HCT116 (cell line): ENCODE measurements around the gene CPSF4L. TPM values are rescaled to one million over a fixed set of nuclear protein-coding genes. Genes with fewer than 3 reads are reported as not detected.

Experiments used
- ATAC-seq: fragments of 200-7000 bp; cut with Tn5 transposase; 2 replicates; pipeline ENCODE4 v1.9.1; 2020; ENCODE audit warnings: mild to moderate bottlenecking, moderate library complexity
- BruUV-seq: library from RNA; stranded (reverse); fragments of 400-500 nt; replicated peaks from 2 replicates; lab custom pipeline; 2021; lab: Mats Ljungman, UMichigan
- CTCF ChIA-PET: fragments of 300-600 bp; sonication (Branson Sonifier 250); formaldehyde crosslinking; loops from one replicate; lab custom pipeline; 2021; ENCODE audit warnings: antibody characterized with exemption; lab: Charles Lee
- POLR2A ChIA-PET: fragments of 300-600, 350-600 bp; sonication (Branson Sonifier 250); formaldehyde crosslinking; loops from one replicate; lab custom pipeline; 2021; ENCODE audit warnings: antibody characterized with exemption; lab: Charles Lee
- RAD21 ChIA-PET, 2 experiments: fragments of 300-600 bp; sonication (Branson Sonifier 250); formaldehyde crosslinking; loops; one replicate each; lab custom pipeline; 2023; ENCODE audit warnings: low total read pairs in 2 of 2; ENCODE audit not compliant: uncharacterized antibody in 2 of 2, unreplicated experiment in 2 of 2, low non-redundant PET in 1 of 2; lab: Charles Lee
- DNase-seq: peaks from one replicate; pipeline ENCODE4 v3.0.0-alpha.2; 2010; ENCODE audit warnings: low read depth, low spot score
- H2AFZ ChIP-seq: fragments of 200-600 bp; shearing (Covaris generic), sonication (generic); 2 replicates; pipeline ENCODE4 v1.6.1; 2017; ENCODE audit warnings: low read depth, mixed run types, mixed read lengths, antibody characterized with exemption, low read length; ENCODE audit not compliant: poor library complexity, severe bottlenecking
- H3K27ac ChIP-seq: 2 replicates; pipeline ENCODE4 v1.5.1; 2012; ENCODE audit warnings: low read depth, low read length
- H3K27me3 ChIP-seq: fragments of 200-600 bp; sonication (generic); 2 replicates; pipeline ENCODE4 v1.6.1; 2016; ENCODE audit warnings: mixed run types, low read length, mixed read lengths; ENCODE audit not compliant: insufficient read depth
- H3K36me3 ChIP-seq, 2 experiments: fragments of 200-500 bp in 1 of 2; fragments of 200-600 bp in 1 of 2; sonication (Bioruptor generic) in 1 of 2; sonication (generic) in 1 of 2; 2 replicates each; pipeline versions ENCODE4 v1.5.1 to v1.6.1; 2014 to 2016; ENCODE audit warnings: low read length in 2 of 2, inconsistent platforms in 1 of 2, mixed read lengths in 1 of 2, mixed run types in 1 of 2; ENCODE audit not compliant: insufficient read depth in 2 of 2, control insufficient read depth in 1 of 2
- H3K4me1 ChIP-seq, 2 experiments: fragments of 200-600 bp in 1 of 2; sonication (generic) in 1 of 2; 2 replicates each; pipeline versions ENCODE4 v1.5.1 to v1.6.1; 2012 to 2017; ENCODE audit warnings: low read length in 2 of 2, inconsistent platforms in 1 of 2, mild to moderate bottlenecking in 1 of 2, mixed read lengths in 1 of 2, mixed run types in 1 of 2, moderate library complexity in 1 of 2; ENCODE audit not compliant: insufficient read depth in 2 of 2, control insufficient read depth in 1 of 2
- H3K4me2 ChIP-seq: fragments of 200-600 bp; sonication (generic); 2 replicates; pipeline ENCODE4 v1.6.1; 2017; ENCODE audit warnings: mixed run types, low read length, mixed read lengths
- H3K4me3 ChIP-seq, 2 experiments: fragments of 200-600 bp in 1 of 2; sonication (generic) in 1 of 2; replicated peaks in 1 of 2; 2 replicates each; pipeline ENCODE4 v1.5.1; 2011 to 2016; ENCODE audit warnings: low read length in 2 of 2, control low read depth in 1 of 2, low read depth in 1 of 2, mild to moderate bottlenecking in 1 of 2, mixed read lengths in 1 of 2, mixed run types in 1 of 2
- H3K79me2 ChIP-seq: fragments of 200-600 bp; sonication (generic); 2 replicates; pipeline ENCODE4 v1.6.1; 2017; ENCODE audit warnings: mild to moderate bottlenecking, mixed run types, low read length, moderate library complexity, mixed read lengths; ENCODE audit not compliant: insufficient read depth
- H3K9ac ChIP-seq: fragments of 200-600 bp; sonication (generic); 2 replicates; pipeline ENCODE4 v1.6.1; 2016; ENCODE audit warnings: low read length, mixed read lengths
- H3K9me2 ChIP-seq: fragments of 200-600 bp; sonication (generic), shearing (Covaris generic); 2 replicates; pipeline ENCODE4 v1.6.1; 2017; ENCODE audit warnings: mixed run types, mild to moderate bottlenecking, moderate library complexity; ENCODE audit not compliant: insufficient read depth
- H3K9me3 ChIP-seq, 2 experiments: fragments of 200-500 bp in 1 of 2; fragments of 200-600 bp in 1 of 2; sonication (Bioruptor generic) in 1 of 2; sonication (generic) in 1 of 2; 2 replicates each; pipeline ENCODE4 v1.6.1; 2014 to 2017; ENCODE audit warnings: low read length in 2 of 2, mixed read lengths in 2 of 2, inconsistent platforms in 1 of 2, low read depth in 1 of 2, mild to moderate bottlenecking in 1 of 2, mixed run types in 1 of 2, moderate library complexity in 1 of 2; ENCODE audit not compliant: control insufficient read depth in 1 of 2, insufficient read depth in 1 of 2
- H4K20me1 ChIP-seq: fragments of 200-600 bp; sonication (generic), shearing (Covaris generic); 2 replicates; pipeline ENCODE4 v1.6.1; 2017; ENCODE audit warnings: mixed run types, mild to moderate bottlenecking, moderate library complexity; ENCODE audit not compliant: insufficient read depth
- CBX3 ChIP-seq: IDR thresholded peaks from 2 replicates; pipeline ENCODE4 v1.6.1; 2012; ENCODE audit warnings: low read depth
- CTCF ChIP-seq, 3 experiments: fragments of 200-600 bp in 1 of 3; sonication (generic) in 1 of 3; IDR thresholded peaks in 2 of 3; conservative IDR thresholded peaks in 1 of 3; 2 replicates each; pipeline ENCODE4 v1.5.1; 2012 to 2017; ENCODE audit warnings: low read depth in 2 of 3, low read length in 2 of 3, antibody characterized with exemption in 1 of 3, borderline replicate concordance in 1 of 3, control low read depth in 1 of 3, mild to moderate bottlenecking in 1 of 3, mixed read lengths in 1 of 3, mixed run types in 1 of 3, moderate library complexity in 1 of 3; ENCODE audit not compliant: insufficient read depth in 1 of 3
- EZH2 ChIP-seq: fragments of 200-600 bp; sonication (generic); IDR thresholded peaks from 2 replicates; pipeline ENCODE4 v1.6.1; 2017; ENCODE audit warnings: antibody characterized with exemption, mixed run types
- RAD21 ChIP-seq: IDR thresholded peaks from 2 replicates; pipeline ENCODE4 v1.6.1; 2012; ENCODE audit warnings: low read depth, mild to moderate bottlenecking
- SP1 ChIP-seq: IDR thresholded peaks from 2 replicates; pipeline ENCODE4 v1.6.1; 2012; ENCODE audit warnings: low read depth
- YY1 ChIP-seq: IDR thresholded peaks from 2 replicates; pipeline ENCODE4 v1.6.1; 2011; ENCODE audit warnings: low read length, low read depth, moderate library complexity, mild to moderate bottlenecking; ENCODE audit not compliant: insufficient replicate concordance; ENCODE audit errors: extremely low read depth
- intact Hi-C: fragments of 100-400 bp; cut with micrococcal nuclease; formaldehyde crosslinking; loops from 2 replicates; pipeline ENCODE4 v1.10.0; 2022
- total RNA-seq: library from RNA; stranded (reverse); gene quantifications from one replicate; pipeline ENCODE4 v1.2.1, GENCODE V29; 2021; ENCODE audit not compliant: unreplicated experiment

The CPSF4L gene
- total RNA-seq, 1 experiment from 2014 or later: not detected

GRCh38 chr17:73223626-73224230, 38.0 kb downstream of the CPSF4L start:
- H4K20me1 ChIP-seq: peaks cover 6% of the 10 kb centered on the region; the same call in 1 of the 2 replicates
- H3K4me3 ChIP-seq: no peak overlapping the region
- BruUV-seq: no TSS peak
- ChIA-PET POLR2A (no interaction called here), CTCF (interaction anchor here (1.7 kb wide), 1 partner anchor 12 kb away, joined by 3 read pairs; no protein-coding TSS in a partner anchor), RAD21 (no interaction called here)
- H3K4me1 ChIP-seq: peaks cover 5 to 16% of the 10 kb centered on the region in 2 experiments
- H3K27ac ChIP-seq: no peak overlapping the region
- no peaks in the 10 kb centered on the region for H3K9me3 ChIP-seq
- H3K79me2 ChIP-seq: peaks cover 82% of the 10 kb centered on the region
- no peak overlapping the region for H3K4me2 ChIP-seq
- DNase-seq (no peak), ATAC-seq (no peak)
- H3K9me2 ChIP-seq: no peaks in the 10 kb centered on the region
- no peak overlapping the region for H3K9ac ChIP-seq
- intact Hi-C loops: no loop called here
- H3K27me3 ChIP-seq: no peaks in the 10 kb centered on the region
- TF ChIP-seq YY1: no peak
- TF ChIP-seq RAD21: no peak
- TF ChIP-seq EZH2: no peak
- no peak for TF ChIP-seq CBX3
- TF ChIP-seq SP1: no peak
- H2AFZ ChIP-seq: no peak overlapping the region
- peaks cover 0 to 12% of the 10 kb centered on the region in 2 experiments; a peak in 2 of 4 replicates for H3K36me3 ChIP-seq

- TF ChIP-seq SP1 (no peak), CTCF (IDR thresholded peaks at IDR 0.05 in 2 of 3, conservative IDR thresholded peaks at IDR 0.05 in 1 of 3; ENCODE audit: borderline replicate concordance in 1 of 3, insufficient read depth in 1 of 3, low read depth in 2 of 3, low read length in 2 of 3) (peak in 2 of 3 experiments; percentile 68 to 69; a peak in 4 of 6 replicates)
- no TSS peak for BruUV-seq
- POLR2A ChIA-PET: interaction anchor here (0.6 kb wide), 1 partner anchor 23 kb away, joined by 3 read pairs; no protein-coding TSS in a partner anchor
These were observed 46.2 kb downstream of the CPSF4L start for GRCh38 chr17:73215447-73215846.

More at GRCh38 chr17:73215447-73215846, 46.2 kb downstream of the CPSF4L start:
- ATAC-seq (peak; percentile 92), DNase-seq (no peak)
- Histone ChIP-seq H3K9ac (no peak overlapping the region), H4K20me1 (no peaks in the 10 kb centered on the region; the same call in 1 of the 2 replicates), H3K27ac (no peak overlapping the region), H3K9me2 (no peaks in the 10 kb centered on the region), H3K27me3 (no peaks in the 10 kb centered on the region), H3K4me2 (no peak overlapping the region), H2AFZ (no peak overlapping the region), H3K4me3 (no peak overlapping the region), H3K4me1 (no peaks in the 10 kb centered on the region), H3K9me3 (no peaks in the 10 kb centered on the region), H3K79me2 (peaks cover 60% of the 10 kb centered on the region), H3K36me3 (0 out of 4 replicates have a peak, but pooled peaks cover 2 to 7% of the 10 kb centered on the region in 2 experiments)
- RAD21 ChIA-PET: no interaction called here
- CTCF ChIA-PET: interaction anchor here (0.7 to 1.6 kb wide), 3 partner anchors 13 to 488 kb away, joined by 3 to 7 read pairs (median 3); no protein-coding TSS in a partner anchor
- intact Hi-C loops: no loop called here
